K562 (cell line): ENCODE measurements around the gene KLF2. TPM values are rescaled to one million over a fixed set of nuclear protein-coding genes. Genes with fewer than 3 reads are reported as not detected.

Source experiments
- ADNP ChIP-seq: fragments of 200-800 bp; sonication (Bioruptor generic); IDR thresholded peaks from 2 replicates; pipeline ENCODE4 v1.6.1; 2016; ENCODE audit warnings: missing genetic modification characterization, missing compliant biosample characterization
- ARHGAP35 ChIP-seq: fragments of 450-650 bp; IDR thresholded peaks from 2 replicates; pipeline ENCODE4 v1.6.1; 2018; ENCODE audit not compliant: partially characterized antibody
- ASH1L ChIP-seq: fragments of 450-650 bp; IDR thresholded peaks from 2 replicates; pipeline ENCODE4 v1.6.1; 2018; ENCODE audit warnings: borderline replicate concordance, mild to moderate bottlenecking, low read depth; ENCODE audit not compliant: partially characterized antibody
- CAMTA2 ChIP-seq: fragments of 250-450 bp; sonication (Bioruptor Pico); conservative IDR thresholded peaks from 2 replicates; pipeline ENCODE4 v1.5.1; 2022
- CC2D1A ChIP-seq: fragments of 450-650 bp; IDR thresholded peaks from 2 replicates; pipeline ENCODE4 v1.6.1; 2017; ENCODE audit warnings: mild to moderate bottlenecking
- CREB1 ChIP-seq, 2 experiments: sonication (generic) in 1 of 2; formaldehyde crosslinking in 1 of 2; IDR thresholded peaks; 2 replicates each; pipeline versions ENCODE4 v1.6.1 to v1.8.0; 2012 to 2022; ENCODE audit warnings: inconsistent platforms in 1 of 2, mild to moderate bottlenecking in 1 of 2, missing genetic modification reagents in 1 of 2, moderate library complexity in 1 of 2
- DMBX1 ChIP-seq: fragments of 250-450 bp; sonication (Bioruptor Pico); IDR thresholded peaks from 2 replicates; pipeline ENCODE4 v1.8.0; 2022; ENCODE audit warnings: inconsistent platforms, mild to moderate bottlenecking, moderate library complexity, borderline replicate concordance
- ELF2 ChIP-seq: fragments of 250-450 bp; sonication (Bioruptor Pico); IDR thresholded peaks from 2 replicates; pipeline ENCODE4 v1.5.0; 2021; ENCODE audit warnings: mild to moderate bottlenecking
- ERF ChIP-seq: fragments of 450-650 bp; formaldehyde crosslinking; IDR thresholded peaks from 2 replicates; pipeline ENCODE4 v1.4.0; 2020; ENCODE audit warnings: mild to moderate bottlenecking, mixed read lengths
- FUS ChIP-seq: fragments of 200-400 bp; formaldehyde crosslinking; optimal IDR thresholded peaks from 2 replicates; pipeline ENCODE3; 2017; ENCODE audit warnings: low read depth, low read length
- HDAC1 ChIP-seq, 2 experiments: fragments of 450-650 bp; IDR thresholded peaks; 2 replicates each; pipeline ENCODE4 v1.6.1; 2016 to 2017; ENCODE audit warnings: inconsistent platforms in 1 of 2, mild to moderate bottlenecking in 1 of 2, moderate library complexity in 1 of 2
- HDAC8 ChIP-seq: fragments of 450-650 bp; IDR thresholded peaks from 2 replicates; pipeline ENCODE4 v1.6.1; 2016; ENCODE audit warnings: mild to moderate bottlenecking, missing genetic modification characterization, moderate library complexity, missing compliant biosample characterization
- KDM1A ChIP-seq, 2 experiments: fragments of 450-650 bp; IDR thresholded peaks; 2 replicates each; pipeline ENCODE4 v1.6.1; 2016; ENCODE audit warnings: mild to moderate bottlenecking in 2 of 2
- L3MBTL2 ChIP-seq: fragments of 450-650 bp; IDR thresholded peaks from 2 replicates; pipeline ENCODE4 v1.6.1; 2016; ENCODE audit warnings: mild to moderate bottlenecking, moderate library complexity
- LEF1 ChIP-seq: fragments of 450-650 bp; IDR thresholded peaks from 2 replicates; pipeline ENCODE4 v1.6.1; 2016; ENCODE audit warnings: mild to moderate bottlenecking
- MEF2D ChIP-seq: conservative IDR thresholded peaks from 2 replicates; pipeline ENCODE4 v1.6.1; 2016; ENCODE audit warnings: low read depth, missing genetic modification characterization, missing compliant biosample characterization
- NR2C1 ChIP-seq, 2 experiments: fragments of 450-650 bp; IDR thresholded peaks; 2 replicates each; pipeline ENCODE4 v1.6.1; 2017; ENCODE audit warnings: mild to moderate bottlenecking in 2 of 2, antibody characterized with exemption in 1 of 2, inconsistent platforms in 1 of 2, missing compliant biosample characterization in 1 of 2, missing genetic modification characterization in 1 of 2
- U2AF1 ChIP-seq: fragments of 200-400 bp; formaldehyde crosslinking; optimal IDR thresholded peaks from 2 replicates; pipeline ENCODE3; 2017; ENCODE audit warnings: mild to moderate bottlenecking, low read depth, low read length, moderate library complexity
- USF2 ChIP-seq: sonication (generic); formaldehyde crosslinking; IDR thresholded peaks from 2 replicates; pipeline ENCODE4 v1.5.0; 2020; ENCODE audit warnings: missing genetic modification reagents
- ZBTB9 ChIP-seq: fragments of 450-650 bp; formaldehyde crosslinking; IDR thresholded peaks from 2 replicates; pipeline ENCODE4 v1.4.0; 2020; ENCODE audit warnings: mild to moderate bottlenecking, moderate library complexity
- polyA plus RNA-seq, 8 experiments: library from polyadenylated mRNA; depleted of rRNA in 4 of 8; stranded (reverse) in 5 of 8; unstranded in 3 of 8; fragments of >200 nt; fragmentation: Nextera tagmentation in 2 of 8; fragmentation: Illumina TruSeq in 1 of 8; extraction: Ambion mirVana in 2 of 8; extraction: Trizol in 1 of 8; gene quantifications; 2 replicates each; pipeline versions ENCODE4 v1.2.1 to v1.2.3, GENCODE V29; 2011 to 2014; ENCODE audit warnings: inconsistent platforms in 1 of 8, missing spikeins in 1 of 8
- total RNA-seq, 7 experiments: library from RNA; depleted of rRNA in 6 of 7; stranded (reverse); fragments of >200 nt in 6 of 7; fragmentation: Illumina TruSeq in 2 of 7; extraction: Trizol in 2 of 7; gene quantifications; 2 replicates each; pipeline versions ENCODE4 v1.2.1 to v1.2.3, GENCODE V29; 2011 to 2021; ENCODE audit warnings: low replicate concordance in 1 of 7

KLF2 gene
- total and polyA plus RNA-seq, 9 of the 15 experiments (the other 6 are each of a cell fraction or from before 2014, with no cell fraction given), result 0.07 to 0.71 TPM; not detected in 7

GRCh38 chr19:16373532-16373931, 48.9 kb downstream of the KLF2 start (continued):
- TF ChIP-seq ASH1L, result no peak
- no peak for TF ChIP-seq HDAC8 (tag)
- no peak for TF ChIP-seq U2AF1
- TF ChIP-seq CAMTA2 (CRISPR knock-in tag), result no peak
- no peak for TF ChIP-seq LEF1
- TF ChIP-seq ERF, result no peak
- no peak for TF ChIP-seq ADNP (tag)
- TF ChIP-seq KDM1A (IDR thresholded peaks at IDR 0.05), result peak; percentile 72; a peak in 3 of 4 replicates
- no peak for TF ChIP-seq L3MBTL2
- no peak for TF ChIP-seq ARHGAP35
- TF ChIP-seq MEF2D (tag), result no peak
- TF ChIP-seq CC2D1A, result no peak
- no peak for TF ChIP-seq DMBX1 (CRISPR knock-in tag)
- TF ChIP-seq ZBTB9 (CRISPR knock-in tag), result no peak
- TF ChIP-seq HDAC1 (IDR thresholded peaks at IDR 0.05), result 0 out of 4 replicates have a peak, but pooled peaks of 1 of the 2 experiments have one; percentile 24
- peak; percentile 44; the same call in 1 of the 2 replicates for TF ChIP-seq USF2 (CRISPR knock-in tag)
- no peak for TF ChIP-seq CREB1 (IDR thresholded peaks at IDR 0.05)
- no peak for TF ChIP-seq CREB1 (CRISPR knock-in tag; IDR thresholded peaks at IDR 0.05)
- TF ChIP-seq NR2C1 (IDR thresholded peaks at IDR 0.05), result no peak
- TF ChIP-seq NR2C1 (tag; IDR thresholded peaks at IDR 0.05), result peak; percentile 54; the same call in 1 of the 2 replicates
- no peak for TF ChIP-seq FUS
- no peak for TF ChIP-seq ELF2
